Tibial artery (tissue), 4 donors: ENCODE results near the gene OTX1.

Experiments
- DNase-seq, 2 donors: peaks; one replicate each; pipeline ENCODE4 v3.0.0-alpha.2; 2019
- H3K27ac ChIP-seq, 2 donors: fragments of 200-600 bp; sonication (generic) in 1 of 2; 1 replicate in 1 of 2; 2 replicates in 1 of 2; pipeline ENCODE4 v1.5.1; 2018 to 2019; ENCODE audit warnings: mild to moderate bottlenecking in 1 of 2
- H3K27me3 ChIP-seq, 2 donors: fragments of 200-600 bp; sonication (generic) in 1 of 2; one replicate each; pipeline versions ENCODE4 v1.5.1 to v1.6.0; 2016 to 2019
- H3K36me3 ChIP-seq, 3 donors: fragments of 200-600 bp; sonication (generic) in 2 of 3; one replicate each; pipeline ENCODE4 v1.5.1; 2016 to 2019; ENCODE audit warnings: mild to moderate bottlenecking in 2 of 3
- H3K4me1 ChIP-seq, 4 donors: fragments of 200-600 bp; sonication (generic) in 2 of 4; 1 replicate in 3 of 4; 2 replicates in 1 of 4; pipeline ENCODE4 v1.5.1; 2016 to 2019
- H3K4me3 ChIP-seq, 2 donors: fragments of 200-600 bp; sonication (generic) in 1 of 2; 1 replicate in 1 of 2; 2 replicates in 1 of 2; pipeline ENCODE4 v1.5.1; 2018 to 2019; ENCODE audit warnings: mild to moderate bottlenecking in 2 of 2
- H3K9me3 ChIP-seq, 3 donors: fragments of 200-600 bp; sonication (generic) in 1 of 3; one replicate each; pipeline ENCODE4 v1.5.1; 2016 to 2019
- CTCF ChIP-seq, 2 experiments: fragments of 200-600 bp in 1 of 2; fragments of 450-650 bp in 1 of 2; IDR thresholded peaks; one replicate each; pipeline ENCODE4 v1.5.1; 2017 to 2019; ENCODE audit warnings: antibody characterized with exemption in 2 of 2, mild to moderate bottlenecking in 1 of 2, moderate library complexity in 1 of 2
- intact Hi-C: fragments of 100-400 bp; cut with DNase I; formaldehyde crosslinking; loops from one replicate; pipeline ENCODE4 v1.15.0; 2023; ENCODE audit warnings: low total_unique reads

The OTX1 gene

GRCh38 chr2:63038034-63038433, 12.6 kb upstream of the OTX1 start:
- intact Hi-C loops = no loop called here
- Histone ChIP-seq H3K4me3 (no peak overlapping the region), H3K9me3 (no peaks in the 10 kb centered on the region), H3K27ac (no peak overlapping the region), H3K36me3 (no peaks in the 10 kb centered on the region), H3K27me3 (peaks cover 0 to under 1% of the 10 kb centered on the region in 2 donors), H3K4me1 (no peaks in the 10 kb centered on the region)
- no peak for DNase-seq
- no peak for TF ChIP-seq CTCF (IDR thresholded peaks at IDR 0.05)

- intact Hi-C loops = no loop called here
- no peak overlapping the region for H3K27ac ChIP-seq
Measured at GRCh38 chr2:63040586-63040985, 10.0 kb upstream of the OTX1 start.

GRCh38 chr2:63041592-63041991, 9.0 kb upstream of the OTX1 start:
- Histone ChIP-seq H3K4me3 (no peak overlapping the region), H3K4me1 (no peaks in the 10 kb centered on the region), H3K36me3 (peaks cover 12 to 19% (median 17%) of the 10 kb centered on the region in 3 donors), H3K27ac (no peak overlapping the region), H3K27me3 (peaks cover 0 to 30% of the 10 kb centered on the region in 2 donors), H3K9me3 (no peaks in the 10 kb centered on the region)
- intact Hi-C loops = no loop called here
- DNase-seq = no peak
- no peak for TF ChIP-seq CTCF (IDR thresholded peaks at IDR 0.05)

More at GRCh38 chr2:63040586-63040985, 10.0 kb upstream of the OTX1 start:
- no peak overlapping the region for H3K4me3 ChIP-seq
- DNase-seq = no peak
- peaks cover 0 to 20% of the 10 kb centered on the region in 2 donors for H3K27me3 ChIP-seq
- H3K9me3 ChIP-seq = no peaks in the 10 kb centered on the region
- no peaks in the 10 kb centered on the region for H3K4me1 ChIP-seq
- no peak for TF ChIP-seq CTCF (IDR thresholded peaks at IDR 0.05)
- peaks cover 9 to 13% (median 9%) of the 10 kb centered on the region in 3 donors for H3K36me3 ChIP-seq

- Histone ChIP-seq H3K4me1 (peaks cover 0 to 26% (median 23%) of the 10 kb centered on the region in 4 donors), H3K27me3 (peaks cover 4 to 60% of the 10 kb centered on the region in 2 donors), H3K27ac (no peak overlapping the region), H3K36me3 (peaks cover 12 to 19% (median 17%) of the 10 kb centered on the region in 3 donors), H3K9me3 (no peaks in the 10 kb centered on the region), H3K4me3 (no peak overlapping the region)
- intact Hi-C loops = no loop called here
- DNase-seq = no peak
- TF ChIP-seq CTCF (IDR thresholded peaks at IDR 0.05) = no peak
Measured at GRCh38 chr2:63044362-63045327, 6.0 kb upstream of the OTX1 start.

GRCh38 chr2:63046552-63046951, 4.1 kb upstream of the OTX1 start:
- Histone ChIP-seq H3K36me3 (peaks cover 12 to 19% (median 17%) of the 10 kb centered on the region in 3 donors), H3K4me3 (no peak overlapping the region), H3K4me1 (peaks cover 6 to 44% (median 40%) of the 10 kb centered on the region in 4 donors), H3K27me3 (peaks cover 4 to 79% of the 10 kb centered on the region in 2 donors), H3K9me3 (peaks cover 0 to under 1% (median 0%) of the 10 kb centered on the region in 3 donors), H3K27ac (no peak overlapping the region)
- intact Hi-C loops = no loop called here
- DNase-seq = no peak
- TF ChIP-seq CTCF (IDR thresholded peaks at IDR 0.05) = no peak
